ENCODE data around the gene UCHL3.
A peak's percentile ranks its signal among the peaks of the same experiment; 100 is the strongest.

GRCh38 chr13:75635828-75636435, 86.3 kb downstream of the UCHL3 start, which contains the start of gene LMO7:
- TF ChIP-seq, protein P1, sequence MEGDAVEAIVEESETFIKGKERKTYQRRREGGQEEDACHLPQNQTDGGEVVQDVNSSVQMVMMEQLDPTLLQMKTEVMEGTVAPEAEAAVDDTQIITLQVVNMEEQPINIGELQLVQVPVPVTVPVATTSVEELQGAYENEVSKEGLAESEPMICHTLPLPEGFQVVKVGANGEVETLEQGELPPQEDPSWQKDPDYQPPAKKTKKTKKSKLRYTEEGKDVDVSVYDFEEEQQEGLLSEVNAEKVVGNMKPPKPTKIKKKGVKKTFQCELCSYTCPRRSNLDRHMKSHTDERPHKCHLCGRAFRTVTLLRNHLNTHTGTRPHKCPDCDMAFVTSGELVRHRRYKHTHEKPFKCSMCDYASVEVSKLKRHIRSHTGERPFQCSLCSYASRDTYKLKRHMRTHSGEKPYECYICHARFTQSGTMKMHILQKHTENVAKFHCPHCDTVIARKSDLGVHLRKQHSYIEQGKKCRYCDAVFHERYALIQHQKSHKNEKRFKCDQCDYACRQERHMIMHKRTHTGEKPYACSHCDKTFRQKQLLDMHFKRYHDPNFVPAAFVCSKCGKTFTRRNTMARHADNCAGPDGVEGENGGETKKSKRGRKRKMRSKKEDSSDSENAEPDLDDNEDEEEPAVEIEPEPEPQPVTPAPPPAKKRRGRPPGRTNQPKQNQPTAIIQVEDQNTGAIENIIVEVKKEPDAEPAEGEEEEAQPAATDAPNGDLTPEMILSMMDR (IDR thresholded peaks at IDR 0.05) = no peak
- no peak for TF ChIP-seq EZH2phosphoT487 (IDR thresholded peaks at IDR 0.05)
- peak; percentile 9 for TF ChIP-seq EZH2 (IDR thresholded peaks at IDR 0.05)

All from neural progenitor cell (in vitro differentiated cells).